AG09309 (cell line): ENCODE data around the gene ERAL1.

Experiments
- DNase-seq: peaks from one replicate; pipeline ENCODE4 v3.0.0-alpha.2; 2010; ENCODE audit warnings: low read depth
- H3K4me3 ChIP-seq: 2 replicates; pipeline ENCODE4 v1.5.1; 2011; ENCODE audit warnings: mild to moderate bottlenecking, low read depth, low read length, moderate library complexity; ENCODE audit not compliant: control insufficient read depth
- TF ChIP-seq, protein P1 (sequence below): IDR thresholded peaks from 2 replicates; pipeline ENCODE4 v1.5.1; 2011; ENCODE audit warnings: mild to moderate bottlenecking, low read depth, low read length, inconsistent platforms; ENCODE audit not compliant: insufficient read depth, control insufficient read depth; ENCODE audit errors: missing control alignments

ERAL1 gene

DNA sequence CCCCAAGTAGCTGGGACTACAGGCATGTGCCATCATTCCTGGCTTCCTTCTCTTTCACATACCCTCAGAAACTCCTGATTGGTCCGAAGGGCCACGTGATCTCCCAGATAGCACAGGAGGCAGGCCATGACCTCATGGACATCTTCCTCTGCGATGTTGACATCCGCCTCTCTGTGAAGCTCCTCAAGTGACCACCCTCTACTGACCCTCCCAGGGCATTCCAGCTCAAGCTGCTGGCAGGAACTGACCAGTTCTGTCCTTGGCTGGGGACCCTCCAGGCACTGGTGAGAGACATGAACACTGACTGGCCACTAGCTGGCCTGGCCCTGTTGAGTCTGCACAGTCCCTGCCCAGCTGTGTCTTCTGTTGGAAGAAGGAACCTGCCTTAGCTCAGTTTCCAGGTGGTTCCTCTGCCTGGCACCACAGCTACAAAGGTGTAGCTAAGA lies 5.6 kb downstream of the ERAL1 start:
- no peak overlapping the region for H3K4me3 ChIP-seq
- no peak for DNase-seq
- TF ChIP-seq, protein P1, sequence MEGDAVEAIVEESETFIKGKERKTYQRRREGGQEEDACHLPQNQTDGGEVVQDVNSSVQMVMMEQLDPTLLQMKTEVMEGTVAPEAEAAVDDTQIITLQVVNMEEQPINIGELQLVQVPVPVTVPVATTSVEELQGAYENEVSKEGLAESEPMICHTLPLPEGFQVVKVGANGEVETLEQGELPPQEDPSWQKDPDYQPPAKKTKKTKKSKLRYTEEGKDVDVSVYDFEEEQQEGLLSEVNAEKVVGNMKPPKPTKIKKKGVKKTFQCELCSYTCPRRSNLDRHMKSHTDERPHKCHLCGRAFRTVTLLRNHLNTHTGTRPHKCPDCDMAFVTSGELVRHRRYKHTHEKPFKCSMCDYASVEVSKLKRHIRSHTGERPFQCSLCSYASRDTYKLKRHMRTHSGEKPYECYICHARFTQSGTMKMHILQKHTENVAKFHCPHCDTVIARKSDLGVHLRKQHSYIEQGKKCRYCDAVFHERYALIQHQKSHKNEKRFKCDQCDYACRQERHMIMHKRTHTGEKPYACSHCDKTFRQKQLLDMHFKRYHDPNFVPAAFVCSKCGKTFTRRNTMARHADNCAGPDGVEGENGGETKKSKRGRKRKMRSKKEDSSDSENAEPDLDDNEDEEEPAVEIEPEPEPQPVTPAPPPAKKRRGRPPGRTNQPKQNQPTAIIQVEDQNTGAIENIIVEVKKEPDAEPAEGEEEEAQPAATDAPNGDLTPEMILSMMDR = no peak

DNA sequence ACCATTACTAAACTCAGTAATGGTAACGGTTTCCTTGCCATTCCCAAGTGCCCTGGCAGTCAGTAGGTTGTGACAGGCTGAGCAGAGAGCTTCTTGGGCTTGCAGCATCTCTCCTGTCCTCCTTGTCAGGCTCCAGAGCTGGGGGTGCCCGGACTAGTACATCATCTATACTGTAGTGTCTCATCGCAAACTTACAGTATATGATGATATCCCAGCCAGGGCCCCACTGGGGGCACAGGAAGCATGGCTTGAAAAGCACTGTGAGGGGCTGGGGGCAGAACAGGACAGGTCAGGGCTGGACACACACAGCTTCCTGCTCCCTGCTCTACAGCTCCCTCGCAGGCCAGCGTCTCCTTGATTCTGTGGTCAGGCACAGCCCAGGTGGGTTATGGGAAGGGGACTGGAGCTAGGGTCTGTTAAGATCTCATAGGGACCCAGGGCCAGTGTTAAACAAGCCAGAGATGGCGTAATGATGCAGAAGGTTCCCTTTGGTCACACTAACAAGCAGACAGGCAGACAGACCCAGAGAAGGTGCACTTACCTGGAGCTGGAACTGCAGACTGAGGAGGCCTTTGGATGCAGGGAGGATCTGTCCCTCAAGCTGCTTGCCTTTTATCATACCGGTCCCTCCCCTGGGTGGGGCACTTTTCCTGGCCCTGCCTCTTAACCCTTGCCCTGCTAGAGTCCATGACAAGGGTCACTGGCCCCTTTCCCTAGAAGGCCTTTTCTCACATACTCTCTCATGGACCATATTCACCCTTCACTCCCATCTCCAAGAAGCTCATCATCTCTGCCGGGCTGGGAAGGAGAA lies 6.8 kb downstream of the ERAL1 start:
- TF ChIP-seq, protein P1 = no peak
- no peak for DNase-seq
- no peak overlapping the region for H3K4me3 ChIP-seq

DNA sequence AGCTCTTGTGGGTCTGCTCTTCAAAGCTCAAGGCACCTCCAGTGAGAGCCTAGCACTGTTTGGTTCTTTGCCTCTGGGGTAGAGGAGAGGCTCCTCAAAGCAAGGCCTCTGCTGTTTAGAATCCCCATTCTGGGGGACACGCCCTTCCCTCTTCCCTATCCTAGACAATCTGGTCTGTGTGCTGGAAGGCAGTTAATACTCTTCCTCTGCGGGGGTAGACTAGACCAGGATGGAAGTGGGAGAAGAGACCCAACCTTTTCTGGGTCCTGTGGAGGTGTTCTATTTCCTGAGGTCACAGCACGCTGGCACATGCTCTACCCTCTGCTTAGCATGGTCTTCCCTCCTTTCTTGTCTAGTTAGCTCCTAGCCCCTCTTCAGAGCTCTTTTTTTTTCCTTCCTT lies 7.7 kb downstream of the ERAL1 start:
- no peak for DNase-seq
- TF ChIP-seq, protein P1 = no peak
- H3K4me3 ChIP-seq = no peak overlapping the region

DNA sequence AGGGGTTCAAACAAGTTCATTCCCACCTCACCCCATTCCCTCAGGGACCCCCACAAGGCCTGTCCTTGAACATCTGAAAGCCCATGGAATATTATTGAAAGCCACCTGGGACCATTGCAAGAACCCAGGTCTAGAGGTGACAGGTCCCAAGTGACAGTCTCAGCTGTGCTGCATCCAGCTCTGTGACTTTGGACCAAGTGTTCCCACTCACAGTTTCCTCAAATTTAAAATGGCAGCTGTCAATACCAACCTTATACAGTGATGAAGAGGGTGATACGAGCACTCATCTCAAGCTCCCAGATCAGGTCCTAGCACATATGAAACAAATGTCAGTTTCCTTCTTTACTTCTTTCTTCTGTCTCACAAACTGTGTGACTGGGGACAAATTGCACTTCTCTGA lies 9.1 kb downstream of the ERAL1 start:
- H3K4me3 ChIP-seq = no peak overlapping the region
- TF ChIP-seq, protein P1 = no peak

DNA sequence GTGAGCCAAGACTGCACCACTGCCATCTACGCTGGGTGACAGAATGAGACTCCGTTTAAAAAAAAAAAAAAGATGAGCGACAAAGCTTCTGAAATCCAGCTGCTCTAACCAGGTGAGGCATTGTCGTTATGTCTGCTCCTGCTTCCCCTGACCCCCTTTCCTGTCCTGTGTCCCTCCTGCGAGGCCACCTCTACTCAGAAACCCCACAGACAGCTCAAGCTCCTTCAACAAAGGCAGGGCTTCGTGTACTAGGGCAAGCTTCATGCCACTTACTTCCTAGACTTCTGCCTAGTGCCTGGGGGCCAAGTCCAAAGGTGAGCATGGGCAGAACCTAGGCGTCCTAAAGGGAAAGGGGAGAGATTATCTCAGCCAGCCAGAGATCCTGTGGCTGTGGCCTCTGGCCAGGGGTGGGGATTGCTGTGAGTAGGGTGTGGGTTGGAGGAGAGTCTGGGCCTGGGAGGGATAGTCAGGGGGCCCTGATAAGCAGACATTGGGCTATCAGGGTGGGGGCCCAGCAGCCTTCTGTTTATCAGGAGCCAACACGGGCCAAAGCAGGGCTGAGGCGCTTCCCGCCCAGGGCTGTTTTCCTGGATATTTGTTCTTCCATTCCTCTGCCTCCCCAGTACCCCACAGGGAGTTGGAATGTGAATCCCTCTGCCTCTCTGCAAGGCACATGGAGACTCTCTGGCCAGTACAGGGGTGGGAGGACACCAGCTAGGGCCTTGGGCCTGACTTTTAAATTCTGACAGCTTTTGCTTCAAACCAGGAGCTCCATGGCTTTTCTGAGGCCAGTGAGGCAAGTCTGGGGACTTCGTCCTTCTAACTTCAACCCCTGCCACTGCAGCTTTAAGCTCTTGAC lies 10.4 kb downstream of the ERAL1 start:
- no peak for DNase-seq
- TF ChIP-seq, protein P1 = no peak
- H3K4me3 ChIP-seq = no peak overlapping the region

More for the DNA sequence above, 9.1 kb downstream of the ERAL1 start:
- DNase-seq = no peak

DNA sequence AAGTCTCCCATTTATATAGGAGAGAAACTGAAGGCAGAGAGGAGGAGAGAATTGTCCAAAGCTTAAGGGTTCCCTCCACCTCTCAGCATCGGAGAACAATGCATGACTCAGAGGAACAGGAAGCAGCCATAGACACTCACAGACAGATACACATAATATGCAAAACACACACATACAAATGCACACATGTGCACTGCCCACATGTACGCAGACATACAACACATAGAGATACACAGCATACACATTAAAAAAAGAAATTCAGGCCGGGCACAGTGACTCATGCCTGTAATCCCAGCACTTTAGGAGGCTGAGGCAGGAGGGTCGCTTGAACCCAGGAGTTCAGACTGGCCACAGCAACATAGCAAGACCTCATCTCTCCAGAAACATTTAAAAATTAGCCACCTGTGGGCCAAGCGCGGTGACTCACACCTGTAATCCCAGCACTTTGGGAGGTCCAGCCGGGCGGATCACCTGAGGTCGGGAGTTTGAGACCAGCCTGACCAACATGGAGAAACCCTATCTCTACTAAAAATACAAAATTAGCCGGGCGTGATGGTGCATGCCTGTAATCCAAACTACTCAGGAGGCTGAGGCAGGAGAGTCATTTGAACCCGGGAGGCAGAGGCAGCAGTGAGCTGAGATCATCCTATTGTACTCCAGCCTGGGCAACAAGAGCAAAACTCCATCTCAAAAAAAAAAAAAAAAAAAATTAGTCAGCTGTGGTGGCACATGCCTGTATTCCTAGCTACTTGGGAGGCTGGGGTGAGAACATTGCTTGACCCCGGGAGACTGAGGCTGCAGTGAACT lies 11.3 kb downstream of the ERAL1 start:
- H3K4me3 ChIP-seq = no peak overlapping the region
- no peak for DNase-seq
- TF ChIP-seq, protein P1 = no peak
